CD4-positive, CD25-positive, alpha-beta regulatory T cell (primary cell): ENCODE data around the gene SAT1. TPM values are rescaled to one million over a fixed set of nuclear protein-coding genes. Genes with fewer than 3 reads are reported as not detected.
A peak's percentile ranks its signal among the peaks of the same experiment; 100 is the strongest.

Experiments used
- ATAC-seq, 2 donors: fragments of 150-1000 bp; cut with Tn5 transposase; one replicate each; pipeline ENCODE4 v1.10.0; 2021; ENCODE audit warnings: low read depth in 2 of 2, moderate number of reproducible peaks in 2 of 2, moderate library complexity in 1 of 2
- DNase-seq, 3 donors: peaks; one replicate each; pipeline versions ENCODE4 v3.0.0 to v3.0.0-alpha.2; 2012 to 2022; ENCODE audit warnings: mixed read lengths in 1 of 3
- H3K27ac ChIP-seq: one replicate; pipeline ENCODE4 v1.7.0; 2013; ENCODE audit warnings: mild to moderate bottlenecking, low read length; ENCODE audit not compliant: insufficient read depth, poor library complexity, severe bottlenecking
- H3K27me3 ChIP-seq: one replicate; pipeline ENCODE4 v1.7.0; 2013; ENCODE audit warnings: low read length; ENCODE audit not compliant: control insufficient read depth, insufficient read depth
- H3K36me3 ChIP-seq: one replicate; pipeline ENCODE4 v1.7.0; 2013; ENCODE audit warnings: mild to moderate bottlenecking, low read length, moderate library complexity; ENCODE audit not compliant: control insufficient read depth, insufficient read depth
- H3K4me1 ChIP-seq: 2 replicates; pipeline ENCODE4 v1.7.0; 2013; ENCODE audit warnings: mild to moderate bottlenecking, low read length; ENCODE audit not compliant: insufficient read depth, control insufficient read depth, poor library complexity, severe bottlenecking
- H3K4me3 ChIP-seq: one replicate; pipeline ENCODE4 v1.7.0; 2013; ENCODE audit warnings: low read depth, mild to moderate bottlenecking, low read length, moderate library complexity
- H3K9me3 ChIP-seq, 2 experiments: 1 replicate in 1 of 2; 2 replicates in 1 of 2; pipeline ENCODE4 v1.7.0; 2013; ENCODE audit warnings: low read length in 2 of 2, mild to moderate bottlenecking in 1 of 2, moderate library complexity in 1 of 2; ENCODE audit not compliant: control insufficient read depth in 2 of 2
- H3K27ac Mint-ChIP-seq, 3 donors: one replicate each; pipeline ENCODE4 v1.8.0; 2020 to 2022; ENCODE audit warnings: mild to moderate bottlenecking in 3 of 3, mixed read lengths in 3 of 3, moderate library complexity in 2 of 3
- H3K27me3 Mint-ChIP-seq: one replicate; pipeline ENCODE4 v1.8.0; 2022; ENCODE audit warnings: mild to moderate bottlenecking, mixed read lengths
- H3K36me3 Mint-ChIP-seq: one replicate; pipeline ENCODE4 v1.8.0; 2020; ENCODE audit warnings: mixed read lengths
- H3K4me1 Mint-ChIP-seq, 4 donors: one replicate each; pipeline ENCODE4 v1.8.0; 2020 to 2022; ENCODE audit warnings: mixed read lengths in 4 of 4, mild to moderate bottlenecking in 1 of 4
- H3K4me3 Mint-ChIP-seq, 4 donors: one replicate each; pipeline ENCODE4 v1.8.0; 2020 to 2022; ENCODE audit warnings: mild to moderate bottlenecking in 4 of 4, mixed read lengths in 4 of 4, moderate library complexity in 3 of 4
- H3K9me3 Mint-ChIP-seq, 7 donors: one replicate each; pipeline ENCODE4 v1.8.0; 2020 to 2022; ENCODE audit warnings: mixed read lengths in 7 of 7, mild to moderate bottlenecking in 3 of 7, moderate library complexity in 2 of 7
- polyA plus RNA-seq, 4 donors: library from polyadenylated mRNA; unstranded; fragments of 300-500 nt; fragmentation: Illumina TruSeq; gene quantifications; one replicate each; pipeline ENCODE4 v1.2.3, GENCODE V29; 2021
- total RNA-seq: library from RNA; stranded (reverse); gene quantifications from one replicate; pipeline ENCODE4 v1.2.3, GENCODE V29; 2022

SAT1 gene
- total and polyA plus RNA-seq, 5 donors from 2014 or later = 186 to 939 (median 282) TPM

DNA sequence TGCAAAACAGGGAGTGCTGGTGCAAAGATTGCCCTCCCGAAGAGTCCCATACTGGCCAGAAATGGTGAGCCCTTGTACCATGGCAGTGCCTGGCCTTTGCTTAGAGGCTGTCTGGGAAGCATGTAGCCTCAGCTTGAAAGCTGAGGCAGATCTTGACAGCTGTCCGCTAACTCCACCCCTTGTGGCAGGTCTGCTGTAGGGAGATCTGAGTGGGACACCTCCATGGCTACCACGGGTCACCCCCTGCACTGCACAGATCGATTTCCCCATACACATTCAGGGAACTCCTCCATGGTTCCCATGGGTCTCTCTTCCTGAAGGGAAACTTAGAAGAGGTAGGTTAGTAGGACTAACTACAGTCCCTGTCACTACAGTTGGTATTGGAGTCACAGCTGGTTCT, 33.8 kb upstream of the SAT1 start:
- H3K4me1 Mint-ChIP-seq = peaks cover 4 to 15% (median 12%) of the 10 kb centered on the region in 4 donors
- H3K27ac Mint-ChIP-seq = no peak overlapping the region
- no peak overlapping the region for H3K4me3 Mint-ChIP-seq
- H3K9me3 Mint-ChIP-seq = peaks cover 0 to 2% (median 0%) of the 10 kb centered on the region in 7 donors
- H3K9me3 ChIP-seq = no peaks in the 10 kb centered on the region
- H3K27ac ChIP-seq = no peak overlapping the region
- H3K27me3 ChIP-seq = no peaks in the 10 kb centered on the region
- H3K4me3 ChIP-seq = no peak overlapping the region
- ATAC-seq (no peak), DNase-seq (no peak)
- no peaks in the 10 kb centered on the region for H3K36me3 ChIP-seq
- no peaks in the 10 kb centered on the region for H3K36me3 Mint-ChIP-seq
- no peaks in the 10 kb centered on the region for H3K27me3 Mint-ChIP-seq
- peaks cover 9% of the 10 kb centered on the region for H3K4me1 ChIP-seq

DNA sequence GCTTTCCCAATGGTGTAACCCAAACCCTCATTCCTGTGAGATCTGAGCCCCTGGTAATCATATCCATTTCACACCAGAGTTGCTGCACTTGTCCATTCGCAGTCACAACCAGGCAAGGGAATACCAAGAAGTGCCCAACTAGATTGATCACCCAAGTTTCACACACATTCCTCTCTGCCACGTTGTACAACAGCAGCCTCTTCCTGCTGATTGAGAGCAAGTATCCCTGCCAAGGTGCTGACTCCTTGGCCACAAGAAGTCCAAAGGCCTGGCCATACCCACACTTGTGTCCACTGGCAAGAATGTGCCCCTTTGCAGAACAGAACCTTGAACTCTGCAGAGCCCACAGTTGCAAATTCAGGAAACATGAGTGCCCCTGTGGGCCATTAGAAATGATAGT, 33.4 kb upstream of the SAT1 start:
- Mint-ChIP-seq H3K27ac (no peak overlapping the region), H3K4me1 (peaks cover 4 to 14% (median 9%) of the 10 kb centered on the region in 4 donors)
- H3K36me3 ChIP-seq = no peaks in the 10 kb centered on the region

DNA sequence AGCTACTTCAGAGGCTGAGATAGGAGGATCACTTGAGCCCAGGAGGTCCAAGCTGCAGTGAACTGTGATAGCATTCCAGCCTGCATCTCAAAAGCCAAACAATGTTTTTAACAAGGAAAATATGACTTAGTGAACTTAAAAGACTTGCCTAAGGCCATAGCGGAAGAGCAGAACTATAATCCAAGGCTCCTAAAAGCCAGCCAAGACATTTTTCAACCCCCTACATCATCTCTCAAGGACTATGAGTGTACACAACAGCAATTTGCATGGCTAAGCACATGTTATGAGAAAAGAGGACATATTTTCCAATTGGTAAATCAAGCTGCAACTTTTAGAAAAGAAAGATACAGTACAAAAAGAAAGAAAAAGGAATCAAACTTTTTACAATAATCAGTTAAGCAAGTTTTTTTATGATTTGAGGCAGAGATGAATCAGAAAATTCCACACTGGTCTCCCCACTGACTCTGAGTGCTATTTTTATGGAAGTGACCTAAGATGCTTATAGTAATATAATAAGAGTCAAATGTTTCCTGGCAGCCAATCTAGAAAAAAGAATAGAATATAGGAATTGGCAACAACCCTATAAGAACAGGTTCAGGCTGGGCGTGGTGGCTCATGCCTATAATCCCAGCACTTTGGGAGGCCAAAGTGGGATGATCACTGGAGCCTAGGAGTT, 30.1 kb upstream of the SAT1 start:
- H3K27me3 Mint-ChIP-seq = no peaks in the 10 kb centered on the region
- H3K36me3 Mint-ChIP-seq = no peaks in the 10 kb centered on the region
- no peak overlapping the region for H3K4me3 Mint-ChIP-seq
- H3K27ac ChIP-seq = no peak overlapping the region
- peaks cover 0 to 4% (median 2%) of the 10 kb centered on the region in 4 donors for H3K4me1 Mint-ChIP-seq
- H3K27me3 ChIP-seq = no peaks in the 10 kb centered on the region
- H3K27ac Mint-ChIP-seq = peak overlapping the region in 1 of 3 donors; percentile 48
- no peaks in the 10 kb centered on the region for H3K9me3 ChIP-seq
- ATAC-seq = no peak
- no peaks in the 10 kb centered on the region for H3K4me1 ChIP-seq
- no peak overlapping the region for H3K4me3 ChIP-seq
- H3K36me3 ChIP-seq = no peaks in the 10 kb centered on the region
- DNase-seq = no peak
- no peaks in the 10 kb centered on the region for H3K9me3 Mint-ChIP-seq

More for the DNA sequence above, 33.4 kb upstream of the SAT1 start:
- Mint-ChIP-seq H3K9me3 (peaks cover 0 to 2% (median 0%) of the 10 kb centered on the region in 7 donors), H3K4me3 (no peak overlapping the region), H3K36me3 (no peaks in the 10 kb centered on the region), H3K27me3 (no peaks in the 10 kb centered on the region)
- DNase-seq = no peak
- no peak for ATAC-seq
- Histone ChIP-seq H3K4me3 (no peak overlapping the region), H3K27ac (no peak overlapping the region), H3K27me3 (no peaks in the 10 kb centered on the region), H3K9me3 (no peaks in the 10 kb centered on the region), H3K4me1 (peaks cover 9% of the 10 kb centered on the region)

DNA sequence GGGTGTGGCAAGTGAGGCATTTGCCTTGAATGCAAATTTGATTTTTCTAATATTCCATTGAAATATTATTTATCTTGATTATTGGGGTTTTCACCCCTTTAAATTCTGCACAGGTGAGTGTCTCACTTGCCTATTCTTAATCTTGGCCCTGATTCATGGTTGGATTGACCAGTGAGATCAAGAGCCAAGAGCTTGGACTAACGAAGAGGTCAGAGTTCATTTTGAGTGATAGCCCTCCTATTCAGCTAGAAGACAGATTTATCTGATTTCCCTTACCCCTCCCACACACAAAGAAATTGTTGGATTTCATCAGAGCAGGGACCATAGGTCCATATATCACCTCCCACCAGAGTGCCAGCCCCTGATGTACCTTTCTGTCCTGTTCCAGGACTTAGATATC, 28.3 kb upstream of the SAT1 start:
- Mint-ChIP-seq H3K27ac (no peak overlapping the region), H3K4me1 (peaks cover 0 to 4% (median 2%) of the 10 kb centered on the region in 4 donors), H3K4me3 (no peak overlapping the region), H3K36me3 (no peaks in the 10 kb centered on the region), H3K27me3 (no peaks in the 10 kb centered on the region), H3K9me3 (no peaks in the 10 kb centered on the region)
- Histone ChIP-seq H3K36me3 (no peaks in the 10 kb centered on the region), H3K27ac (no peak overlapping the region), H3K4me1 (no peaks in the 10 kb centered on the region), H3K27me3 (no peaks in the 10 kb centered on the region), H3K4me3 (no peak overlapping the region), H3K9me3 (no peaks in the 10 kb centered on the region)
- DNase-seq (no peak), ATAC-seq (no peak)

DNA sequence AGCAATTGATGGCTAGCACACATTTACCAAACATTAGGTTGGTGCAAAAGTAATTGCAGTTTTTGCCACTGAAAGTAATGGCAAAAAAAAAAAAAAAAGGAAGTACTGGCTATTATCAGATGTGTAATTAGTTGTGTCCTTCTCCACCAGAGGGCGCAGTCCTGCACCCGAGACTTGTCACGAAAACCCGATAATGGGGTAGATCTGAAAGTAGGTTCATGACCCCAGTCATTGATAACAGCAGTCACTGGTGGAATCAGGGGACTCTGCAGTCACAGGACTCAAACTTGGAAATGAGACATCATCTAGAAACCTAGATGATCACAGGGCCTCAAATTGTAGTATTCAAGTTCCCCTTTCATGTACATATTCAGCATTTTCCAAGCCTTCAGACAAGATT, 26.8 kb upstream of the SAT1 start:
- H3K27ac Mint-ChIP-seq = no peak overlapping the region
- DNase-seq (peak; percentile 29 to 82 (median 61)), ATAC-seq (peak; percentile 52 to 65)
- H3K4me1 ChIP-seq = no peaks in the 10 kb centered on the region
- H3K9me3 Mint-ChIP-seq = no peaks in the 10 kb centered on the region
- H3K36me3 ChIP-seq = no peaks in the 10 kb centered on the region
- peaks cover 0 to 4% (median 2%) of the 10 kb centered on the region in 4 donors for H3K4me1 Mint-ChIP-seq
- H3K4me3 Mint-ChIP-seq = no peak overlapping the region
- no peaks in the 10 kb centered on the region for H3K36me3 Mint-ChIP-seq
- no peak overlapping the region for H3K4me3 ChIP-seq
- no peaks in the 10 kb centered on the region for H3K27me3 ChIP-seq
- no peaks in the 10 kb centered on the region for H3K27me3 Mint-ChIP-seq
- H3K27ac ChIP-seq = no peak overlapping the region
- no peaks in the 10 kb centered on the region for H3K9me3 ChIP-seq

DNA sequence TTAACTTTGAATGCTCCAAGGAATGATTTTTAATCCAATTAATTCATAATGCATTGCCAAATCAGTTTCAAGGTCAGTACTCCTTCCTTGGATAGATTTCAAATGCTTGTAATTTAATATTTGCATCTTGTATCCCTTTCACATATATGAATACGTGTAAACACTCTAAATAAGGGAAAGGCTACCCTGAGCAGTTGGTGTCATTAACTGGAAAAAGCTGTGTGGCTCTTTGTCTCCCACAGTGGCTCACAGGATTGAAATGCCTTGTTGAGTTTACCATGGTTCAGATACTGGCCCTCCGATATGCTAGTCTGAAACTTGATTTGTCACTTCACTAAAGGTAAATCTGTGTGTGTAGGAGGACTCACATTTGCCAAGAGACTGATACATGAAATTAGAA, 23.2 kb upstream of the SAT1 start:
- Mint-ChIP-seq H3K4me1 (peaks cover 0 to 6% (median 4%) of the 10 kb centered on the region in 4 donors), H3K9me3 (no peaks in the 10 kb centered on the region), H3K27me3 (no peaks in the 10 kb centered on the region), H3K27ac (no peak overlapping the region), H3K4me3 (no peak overlapping the region), H3K36me3 (no peaks in the 10 kb centered on the region)
- no peak overlapping the region for H3K27ac ChIP-seq
- no peak overlapping the region for H3K4me3 ChIP-seq
- H3K9me3 ChIP-seq = no peaks in the 10 kb centered on the region
- DNase-seq (no peak), ATAC-seq (no peak)
- H3K4me1 ChIP-seq = no peaks in the 10 kb centered on the region
- H3K27me3 ChIP-seq = no peaks in the 10 kb centered on the region
- H3K36me3 ChIP-seq = no peaks in the 10 kb centered on the region

DNA sequence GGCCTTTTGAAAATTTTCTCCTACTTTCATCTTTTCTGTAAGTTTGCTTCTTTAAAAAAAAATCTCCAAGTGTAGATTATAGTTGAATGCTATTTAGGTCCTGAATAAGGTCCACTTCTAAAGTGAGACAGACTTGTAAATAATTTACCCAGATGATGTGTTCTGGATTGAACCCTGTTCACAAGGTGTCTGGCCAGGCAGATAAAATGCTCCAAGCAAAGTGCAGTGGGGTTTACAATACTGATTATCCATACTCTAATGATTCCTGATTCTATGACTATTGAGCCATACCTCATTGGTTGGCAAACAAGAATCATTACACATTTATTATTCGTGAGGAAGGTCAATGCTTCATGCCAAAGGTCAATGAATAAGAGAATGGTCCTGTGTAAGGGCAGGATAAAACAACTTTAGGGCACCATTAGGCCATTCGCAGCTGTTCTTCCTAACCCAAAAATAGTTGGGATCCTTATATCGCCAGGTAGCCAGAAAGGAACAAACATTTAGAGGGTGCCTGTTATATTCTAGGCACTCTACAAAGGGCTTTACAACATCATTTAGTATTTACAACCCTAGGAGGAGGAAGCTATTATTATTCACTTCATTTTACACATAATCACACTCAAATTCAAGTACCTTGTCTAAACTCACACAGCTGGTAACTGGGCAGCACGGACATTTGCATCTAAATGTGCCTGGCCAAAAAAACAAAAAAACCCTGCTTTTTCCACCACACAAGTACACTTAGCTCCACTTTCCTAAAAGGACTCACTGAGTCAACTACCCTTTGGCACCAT, 18.6 kb upstream of the SAT1 start:
- Mint-ChIP-seq H3K36me3 (no peaks in the 10 kb centered on the region), H3K27ac (peak overlapping the region in 1 of 3 donors; percentile 1), H3K4me3 (no peak overlapping the region), H3K9me3 (peaks cover 0 to 2% (median 0%) of the 10 kb centered on the region in 7 donors), H3K4me1 (peaks cover 0 to 6% (median 4%) of the 10 kb centered on the region in 4 donors), H3K27me3 (no peaks in the 10 kb centered on the region)
- ATAC-seq = no peak
- no peak for DNase-seq
- Histone ChIP-seq H3K27me3 (no peaks in the 10 kb centered on the region), H3K9me3 (no peaks in the 10 kb centered on the region), H3K36me3 (no peaks in the 10 kb centered on the region), H3K4me3 (no peak overlapping the region), H3K27ac (no peak overlapping the region), H3K4me1 (no peaks in the 10 kb centered on the region)
